Osteocyte (in vitro differentiated cells): Measurements from ENCODE around the gene UMAD1. TPM values are rescaled to one million over a fixed set of nuclear protein-coding genes. Genes with fewer than 3 reads are reported as not detected.
"Not testable (repeated sequence)": the region's sequence is repeated elsewhere in the genome, so short reads cannot be mapped to it uniquely, and the experiment has no call there.

ENCODE experiments used
- DNase-seq: peaks from one replicate; pipeline ENCODE4 v3.0.0; 2021; ENCODE audit warnings: mixed read lengths; ENCODE audit not compliant: unreplicated experiment; ENCODE audit errors: extremely low spot score
- H3K27ac Mint-ChIP-seq: one replicate; pipeline ENCODE4 v1.8.0; 2021; ENCODE audit warnings: mild to moderate bottlenecking, mixed read lengths; ENCODE audit not compliant: unreplicated experiment
- H3K27me3 Mint-ChIP-seq: one replicate; pipeline ENCODE4 v1.8.0; 2021; ENCODE audit warnings: mixed read lengths; ENCODE audit not compliant: unreplicated experiment
- H3K36me3 Mint-ChIP-seq: one replicate; pipeline ENCODE4 v1.8.0; 2021; ENCODE audit warnings: mixed read lengths; ENCODE audit not compliant: unreplicated experiment
- H3K4me1 Mint-ChIP-seq: one replicate; pipeline ENCODE4 v1.8.0; 2021; ENCODE audit warnings: mixed read lengths; ENCODE audit not compliant: unreplicated experiment
- H3K4me3 Mint-ChIP-seq: one replicate; pipeline ENCODE4 v1.8.0; 2021; ENCODE audit warnings: mild to moderate bottlenecking, moderate library complexity, mixed read lengths; ENCODE audit not compliant: unreplicated experiment
- H3K9me3 Mint-ChIP-seq: one replicate; pipeline ENCODE4 v1.8.0; 2021; ENCODE audit warnings: mixed read lengths; ENCODE audit not compliant: unreplicated experiment
- CTCF ChIP-seq: fragments of 200-600 bp; sonication (generic); IDR thresholded peaks from 2 replicates; pipeline ENCODE4 v1.5.0; 2021; ENCODE audit warnings: antibody characterized with exemption, mild to moderate bottlenecking, moderate library complexity
- total RNA-seq: library from RNA; stranded (reverse); gene quantifications from 2 replicates; pipeline ENCODE4 v1.2.1, GENCODE V29; 2021

UMAD1 gene
- total RNA-seq, 1 donor from 2014 or later = 10.9 TPM

DNA sequence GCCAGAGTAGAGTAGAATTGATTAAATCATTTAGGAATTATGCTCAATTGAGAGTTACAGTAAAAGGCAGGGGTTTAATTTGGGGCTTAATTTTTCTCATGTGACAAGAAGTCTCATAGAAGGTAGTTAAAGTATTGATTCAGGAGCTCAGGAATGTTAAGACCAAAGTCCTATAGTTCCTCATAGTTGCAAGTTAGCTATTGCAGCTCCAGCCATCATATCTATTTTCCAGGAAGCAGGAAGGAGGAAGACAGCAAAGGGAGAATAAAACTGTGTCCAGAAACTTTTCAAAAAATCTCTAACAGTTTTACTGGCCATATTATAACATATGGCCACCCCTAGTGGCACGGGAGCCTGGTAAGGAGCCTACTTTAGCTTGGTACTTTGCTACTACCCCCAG is 174.8 kb downstream of the UMAD1 start:
- H3K36me3 Mint-ChIP-seq = no peaks in the 10 kb centered on the region
- no peak for DNase-seq
- no peaks in the 10 kb centered on the region for H3K9me3 Mint-ChIP-seq
- no peaks in the 10 kb centered on the region for H3K27me3 Mint-ChIP-seq
- no peaks in the 10 kb centered on the region for H3K4me1 Mint-ChIP-seq
- no peak overlapping the region for H3K4me3 Mint-ChIP-seq
- TF ChIP-seq CTCF = no peak
- no peak overlapping the region for H3K27ac Mint-ChIP-seq

DNA sequence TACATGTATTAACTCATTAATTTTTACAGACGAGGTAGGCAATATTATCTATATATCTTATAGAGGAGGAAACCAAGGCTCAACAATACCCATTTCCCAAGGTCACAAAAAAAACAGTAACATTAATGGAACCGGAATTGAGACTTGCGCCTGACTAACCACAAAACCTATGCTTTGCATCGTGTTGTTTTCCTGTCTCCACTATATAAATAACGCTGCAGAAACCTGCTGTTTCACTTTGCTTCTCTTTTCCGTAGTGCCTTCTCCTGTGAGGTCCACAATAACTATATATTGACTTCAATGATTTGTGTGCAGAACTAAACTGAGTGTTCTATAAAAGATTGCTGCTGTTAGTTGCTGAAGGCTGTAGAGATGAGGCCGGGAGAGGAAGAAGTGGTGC is 175.5 kb downstream of the UMAD1 start:
- Mint-ChIP-seq H3K4me1 (no peaks in the 10 kb centered on the region), H3K9me3 (no peaks in the 10 kb centered on the region), H3K36me3 (no peaks in the 10 kb centered on the region), H3K27ac (no peak overlapping the region), H3K4me3 (no peak overlapping the region), H3K27me3 (no peaks in the 10 kb centered on the region)
- TF ChIP-seq CTCF = no peak
- DNase-seq = no peak

- no peaks in the 10 kb centered on the region for H3K27me3 Mint-ChIP-seq
Measured at GRCh38 chr7:7816816-7817536, 176.4 kb downstream of the UMAD1 start.

DNA sequence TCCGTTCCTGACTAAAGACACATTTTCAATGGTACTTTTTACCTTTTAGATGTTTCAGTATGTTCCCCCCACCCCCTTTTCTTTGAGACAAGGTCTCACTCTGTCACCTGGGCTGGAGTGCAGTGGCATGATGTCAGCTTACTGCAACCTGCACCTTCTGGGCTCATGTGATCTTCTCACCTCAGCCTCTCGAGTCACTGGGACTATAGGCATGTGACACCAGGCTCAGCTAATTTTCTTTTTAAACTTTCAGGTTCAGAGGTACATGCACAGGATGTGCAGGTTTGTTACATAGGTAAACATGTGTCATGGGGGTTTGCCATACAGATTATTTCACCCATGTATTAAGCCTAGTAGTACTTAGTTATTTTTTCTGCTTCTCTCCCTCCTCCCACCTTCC is 177.2 kb downstream of the UMAD1 start:
- no peak for TF ChIP-seq CTCF
- H3K4me1 Mint-ChIP-seq = no peaks in the 10 kb centered on the region
- H3K27me3 Mint-ChIP-seq = no peaks in the 10 kb centered on the region
- no peak overlapping the region for H3K27ac Mint-ChIP-seq
- H3K9me3 Mint-ChIP-seq = no peaks in the 10 kb centered on the region
- no peak for DNase-seq
- H3K4me3 Mint-ChIP-seq = no peak overlapping the region
- H3K36me3 Mint-ChIP-seq = no peaks in the 10 kb centered on the region

More at GRCh38 chr7:7816816-7817536, 176.4 kb downstream of the UMAD1 start:
- no peak overlapping the region for H3K27ac Mint-ChIP-seq
- no peak for DNase-seq
- TF ChIP-seq CTCF = no peak
- H3K4me1 Mint-ChIP-seq = no peaks in the 10 kb centered on the region
- H3K36me3 Mint-ChIP-seq = no peaks in the 10 kb centered on the region
- no peak overlapping the region for H3K4me3 Mint-ChIP-seq
- H3K9me3 Mint-ChIP-seq = no peaks in the 10 kb centered on the region

GRCh38 chr7:7818179-7818578 is 177.6 kb downstream of the UMAD1 start:
- H3K27me3 Mint-ChIP-seq, H3K4me1 Mint-ChIP-seq, DNase-seq, H3K4me3 Mint-ChIP-seq, H3K36me3 Mint-ChIP-seq, H3K9me3 Mint-ChIP-seq, H3K27ac Mint-ChIP-seq: not testable (repeated sequence)
